ENCODE results near the gene KRTAP5-2. TPM values are rescaled to one million over a fixed set of nuclear protein-coding genes. Genes with fewer than 3 reads are reported as not detected.

KRTAP5-2 gene
- total and polyA plus RNA-seq, 2 of the 8 experiments (the other 6 are each of a cell fraction or from before 2014, with no cell fraction given): not detected

DNA sequence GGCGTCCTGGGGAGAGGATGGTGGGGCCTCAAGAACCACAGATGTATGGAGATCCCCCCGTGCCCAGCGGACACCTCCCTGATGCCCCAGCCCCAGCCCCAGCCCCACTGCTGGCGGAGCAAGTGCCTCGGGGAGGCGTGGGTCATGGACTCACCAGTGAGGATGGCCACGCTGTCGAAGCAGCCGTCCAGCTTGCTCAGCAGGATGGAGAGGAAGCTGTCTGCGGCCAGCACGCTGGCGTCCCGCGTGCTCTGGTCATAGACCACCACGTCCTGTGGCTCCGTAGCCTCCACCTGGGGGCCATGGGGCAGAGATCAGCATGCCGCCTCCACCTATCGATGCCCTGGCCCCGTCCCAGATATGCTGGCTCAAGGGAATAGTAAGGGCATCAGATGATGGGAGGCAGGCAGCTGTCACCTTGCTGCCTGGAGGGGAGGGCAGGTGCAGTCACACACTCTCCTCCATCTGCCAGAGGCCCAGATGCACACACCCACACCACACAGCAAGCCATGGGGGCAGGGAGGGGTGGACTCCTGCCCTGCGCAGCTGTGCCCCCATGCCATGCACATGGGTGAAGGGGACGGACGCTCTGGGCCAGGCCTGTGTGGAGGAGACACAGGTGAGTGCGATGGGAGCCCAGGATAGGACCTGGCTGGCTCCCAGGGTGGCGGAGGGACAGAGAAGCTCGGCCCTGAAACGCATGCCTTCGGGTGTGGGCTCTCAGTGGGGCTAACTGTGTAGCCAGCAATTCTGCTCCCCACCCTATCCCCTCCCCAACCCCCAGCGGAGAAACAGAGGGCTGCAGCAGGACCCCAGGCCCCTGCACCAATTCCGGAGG lies 34.2 kb downstream of the KRTAP5-2 start (continued):
- TF ChIP-seq, protein P1, sequence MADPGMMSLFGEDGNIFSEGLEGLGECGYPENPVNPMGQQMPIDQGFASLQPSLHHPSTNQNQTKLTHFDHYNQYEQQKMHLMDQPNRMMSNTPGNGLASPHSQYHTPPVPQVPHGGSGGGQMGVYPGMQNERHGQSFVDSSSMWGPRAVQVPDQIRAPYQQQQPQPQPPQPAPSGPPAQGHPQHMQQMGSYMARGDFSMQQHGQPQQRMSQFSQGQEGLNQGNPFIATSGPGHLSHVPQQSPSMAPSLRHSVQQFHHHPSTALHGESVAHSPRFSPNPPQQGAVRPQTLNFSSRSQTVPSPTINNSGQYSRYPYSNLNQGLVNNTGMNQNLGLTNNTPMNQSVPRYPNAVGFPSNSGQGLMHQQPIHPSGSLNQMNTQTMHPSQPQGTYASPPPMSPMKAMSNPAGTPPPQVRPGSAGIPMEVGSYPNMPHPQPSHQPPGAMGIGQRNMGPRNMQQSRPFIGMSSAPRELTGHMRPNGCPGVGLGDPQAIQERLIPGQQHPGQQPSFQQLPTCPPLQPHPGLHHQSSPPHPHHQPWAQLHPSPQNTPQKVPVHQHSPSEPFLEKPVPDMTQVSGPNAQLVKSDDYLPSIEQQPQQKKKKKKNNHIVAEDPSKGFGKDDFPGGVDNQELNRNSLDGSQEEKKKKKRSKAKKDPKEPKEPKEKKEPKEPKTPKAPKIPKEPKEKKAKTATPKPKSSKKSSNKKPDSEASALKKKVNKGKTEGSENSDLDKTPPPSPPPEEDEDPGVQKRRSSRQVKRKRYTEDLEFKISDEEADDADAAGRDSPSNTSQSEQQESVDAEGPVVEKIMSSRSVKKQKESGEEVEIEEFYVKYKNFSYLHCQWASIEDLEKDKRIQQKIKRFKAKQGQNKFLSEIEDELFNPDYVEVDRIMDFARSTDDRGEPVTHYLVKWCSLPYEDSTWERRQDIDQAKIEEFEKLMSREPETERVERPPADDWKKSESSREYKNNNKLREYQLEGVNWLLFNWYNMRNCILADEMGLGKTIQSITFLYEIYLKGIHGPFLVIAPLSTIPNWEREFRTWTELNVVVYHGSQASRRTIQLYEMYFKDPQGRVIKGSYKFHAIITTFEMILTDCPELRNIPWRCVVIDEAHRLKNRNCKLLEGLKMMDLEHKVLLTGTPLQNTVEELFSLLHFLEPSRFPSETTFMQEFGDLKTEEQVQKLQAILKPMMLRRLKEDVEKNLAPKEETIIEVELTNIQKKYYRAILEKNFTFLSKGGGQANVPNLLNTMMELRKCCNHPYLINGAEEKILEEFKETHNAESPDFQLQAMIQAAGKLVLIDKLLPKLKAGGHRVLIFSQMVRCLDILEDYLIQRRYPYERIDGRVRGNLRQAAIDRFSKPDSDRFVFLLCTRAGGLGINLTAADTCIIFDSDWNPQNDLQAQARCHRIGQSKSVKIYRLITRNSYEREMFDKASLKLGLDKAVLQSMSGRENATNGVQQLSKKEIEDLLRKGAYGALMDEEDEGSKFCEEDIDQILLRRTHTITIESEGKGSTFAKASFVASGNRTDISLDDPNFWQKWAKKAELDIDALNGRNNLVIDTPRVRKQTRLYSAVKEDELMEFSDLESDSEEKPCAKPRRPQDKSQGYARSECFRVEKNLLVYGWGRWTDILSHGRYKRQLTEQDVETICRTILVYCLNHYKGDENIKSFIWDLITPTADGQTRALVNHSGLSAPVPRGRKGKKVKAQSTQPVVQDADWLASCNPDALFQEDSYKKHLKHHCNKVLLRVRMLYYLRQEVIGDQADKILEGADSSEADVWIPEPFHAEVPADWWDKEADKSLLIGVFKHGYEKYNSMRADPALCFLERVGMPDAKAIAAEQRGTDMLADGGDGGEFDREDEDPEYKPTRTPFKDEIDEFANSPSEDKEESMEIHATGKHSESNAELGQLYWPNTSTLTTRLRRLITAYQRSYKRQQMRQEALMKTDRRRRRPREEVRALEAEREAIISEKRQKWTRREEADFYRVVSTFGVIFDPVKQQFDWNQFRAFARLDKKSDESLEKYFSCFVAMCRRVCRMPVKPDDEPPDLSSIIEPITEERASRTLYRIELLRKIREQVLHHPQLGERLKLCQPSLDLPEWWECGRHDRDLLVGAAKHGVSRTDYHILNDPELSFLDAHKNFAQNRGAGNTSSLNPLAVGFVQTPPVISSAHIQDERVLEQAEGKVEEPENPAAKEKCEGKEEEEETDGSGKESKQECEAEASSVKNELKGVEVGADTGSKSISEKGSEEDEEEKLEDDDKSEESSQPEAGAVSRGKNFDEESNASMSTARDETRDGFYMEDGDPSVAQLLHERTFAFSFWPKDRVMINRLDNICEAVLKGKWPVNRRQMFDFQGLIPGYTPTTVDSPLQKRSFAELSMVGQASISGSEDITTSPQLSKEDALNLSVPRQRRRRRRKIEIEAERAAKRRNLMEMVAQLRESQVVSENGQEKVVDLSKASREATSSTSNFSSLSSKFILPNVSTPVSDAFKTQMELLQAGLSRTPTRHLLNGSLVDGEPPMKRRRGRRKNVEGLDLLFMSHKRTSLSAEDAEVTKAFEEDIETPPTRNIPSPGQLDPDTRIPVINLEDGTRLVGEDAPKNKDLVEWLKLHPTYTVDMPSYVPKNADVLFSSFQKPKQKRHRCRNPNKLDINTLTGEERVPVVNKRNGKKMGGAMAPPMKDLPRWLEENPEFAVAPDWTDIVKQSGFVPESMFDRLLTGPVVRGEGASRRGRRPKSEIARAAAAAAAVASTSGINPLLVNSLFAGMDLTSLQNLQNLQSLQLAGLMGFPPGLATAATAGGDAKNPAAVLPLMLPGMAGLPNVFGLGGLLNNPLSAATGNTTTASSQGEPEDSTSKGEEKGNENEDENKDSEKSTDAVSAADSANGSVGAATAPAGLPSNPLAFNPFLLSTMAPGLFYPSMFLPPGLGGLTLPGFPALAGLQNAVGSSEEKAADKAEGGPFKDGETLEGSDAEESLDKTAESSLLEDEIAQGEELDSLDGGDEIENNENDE (IDR thresholded peaks at IDR 0.05; ENCODE audit: insufficient replicate concordance, low read length): no peak
- TF ChIP-seq HDAC2 (IDR thresholded peaks at IDR 0.05; ENCODE audit: borderline replicate concordance in 1 of 2, low read depth in 2 of 2, low read length in 2 of 2): no peak
- no peak for TF ChIP-seq KDM4A (IDR thresholded peaks at IDR 0.05; ENCODE audit: low read depth, low read length, severe bottlenecking)
- TF ChIP-seq RXRA (IDR thresholded peaks at IDR 0.05; ENCODE audit: insufficient read depth, low read depth, low read length): no peak
- TF ChIP-seq SP1 (IDR thresholded peaks at IDR 0.05; ENCODE audit: low read depth, low read length): no peak
- no peak for TF ChIP-seq GTF2F1 (IDR thresholded peaks at IDR 0.05; ENCODE audit: borderline replicate concordance, low read depth, low read length)
- TF ChIP-seq POU5F1 (IDR thresholded peaks at IDR 0.05; ENCODE audit: low read depth, low read length): no peak
- no peak for TF ChIP-seq POLR2A (IDR thresholded peaks at IDR 0.05; ENCODE audit: control extremely low read depth in 1 of 2, low read depth in 2 of 2, low read length in 2 of 2)
- no peak for TF ChIP-seq BRCA1 (IDR thresholded peaks at IDR 0.05; ENCODE audit: low read depth, low read length)
- no peak for TF ChIP-seq YY1 (IDR thresholded peaks at IDR 0.05; ENCODE audit: low read depth, low read length)

Data from H1 (cell line).